SJCRH30 (cell line): Measurements from ENCODE around the gene GNA15. TPM values are rescaled to one million over a fixed set of nuclear protein-coding genes. Genes with fewer than 3 reads are reported as not detected.
"Not testable (repeated sequence)": the region's sequence is repeated elsewhere in the genome, so short reads cannot be mapped to it uniquely, and the experiment has no call there.

ENCODE experiments used
- DNase-seq, 2 experiments: peaks; one replicate each; pipeline ENCODE4 v3.0.0-alpha.2; 2015 to 2020
- H3K27ac ChIP-seq: fragments of 250-450 bp; sonication (Bioruptor Pico); 2 replicates; pipeline ENCODE4 v1.5.1; 2020; ENCODE audit warnings: mild to moderate bottlenecking, moderate library complexity
- H3K27me3 ChIP-seq: fragments of 250-450 bp; sonication (Bioruptor Pico); 2 replicates; pipeline ENCODE4 v1.5.1; 2020; ENCODE audit warnings: mild to moderate bottlenecking, moderate library complexity
- H3K36me3 ChIP-seq: fragments of 250-450 bp; sonication (Bioruptor Pico); 2 replicates; pipeline ENCODE4 v1.5.1; 2020; ENCODE audit warnings: mild to moderate bottlenecking, moderate library complexity
- H3K4me1 ChIP-seq: fragments of 250-450 bp; sonication (Bioruptor Pico); 2 replicates; pipeline ENCODE4 v1.5.1; 2020; ENCODE audit warnings: mild to moderate bottlenecking, moderate library complexity
- H3K4me3 ChIP-seq: fragments of 250-450 bp; sonication (Bioruptor Pico); 2 replicates; pipeline ENCODE4 v1.5.1; 2020; ENCODE audit warnings: mild to moderate bottlenecking, moderate library complexity
- H3K9me3 ChIP-seq: fragments of 250-450 bp; sonication (Bioruptor Pico); replicated peaks from 2 replicates; pipeline ENCODE4 v1.5.1; 2020; ENCODE audit warnings: mild to moderate bottlenecking, moderate library complexity
- total RNA-seq: library from RNA; depleted of rRNA; stranded (reverse); fragments of >200 nt; shearing (Covaris generic); gene quantifications from 2 replicates; pipeline ENCODE4 v1.2.3, GENCODE V29; 2014

The GNA15 gene
- total RNA-seq, 1 experiment from 2014 or later: 0.59 TPM

DNA sequence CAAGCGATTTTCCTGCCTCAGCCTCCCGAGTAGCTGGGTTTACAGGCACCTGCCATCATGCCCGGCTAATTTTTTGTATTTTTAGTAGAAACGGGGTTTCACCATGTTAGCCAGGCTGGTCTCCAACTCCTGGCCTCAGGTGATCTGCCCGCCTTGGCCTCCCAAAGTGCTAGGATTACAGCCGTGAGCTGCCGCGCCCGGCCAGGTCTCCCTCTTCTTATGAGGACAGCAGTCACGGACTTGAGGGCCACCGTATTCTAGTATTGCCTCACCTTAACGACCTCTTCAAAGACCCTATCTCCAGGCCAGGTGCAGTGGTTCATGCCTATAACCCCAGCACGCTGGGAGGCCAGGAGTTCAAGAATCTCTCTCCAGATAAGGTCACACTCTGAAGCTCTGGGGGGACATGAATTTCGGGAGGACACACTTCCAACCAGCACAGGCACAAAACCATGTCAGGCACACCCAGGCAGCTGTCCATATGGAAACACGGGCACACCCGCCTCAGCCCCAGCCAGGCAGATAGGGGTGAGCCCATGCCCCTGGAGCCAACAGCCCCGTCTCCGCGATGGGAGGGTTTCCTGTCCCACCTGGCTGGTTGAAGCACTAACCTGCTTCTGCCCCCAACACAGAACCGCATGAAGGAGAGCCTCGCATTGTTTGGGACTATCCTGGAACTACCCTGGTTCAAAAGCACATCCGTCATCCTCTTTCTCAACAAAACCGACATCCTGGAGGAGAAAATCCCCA lies 21.4 kb downstream of the GNA15 start:
- Histone ChIP-seq H3K36me3 (no peaks in the 10 kb centered on the region), H3K27me3 (no peaks in the 10 kb centered on the region), H3K27ac (no peak overlapping the region), H3K9me3 (no peaks in the 10 kb centered on the region), H3K4me1 (peaks cover 9% of the 10 kb centered on the region; the same call in 1 of the 2 replicates), H3K4me3 (no peak overlapping the region)
- no peak for DNase-seq

DNA sequence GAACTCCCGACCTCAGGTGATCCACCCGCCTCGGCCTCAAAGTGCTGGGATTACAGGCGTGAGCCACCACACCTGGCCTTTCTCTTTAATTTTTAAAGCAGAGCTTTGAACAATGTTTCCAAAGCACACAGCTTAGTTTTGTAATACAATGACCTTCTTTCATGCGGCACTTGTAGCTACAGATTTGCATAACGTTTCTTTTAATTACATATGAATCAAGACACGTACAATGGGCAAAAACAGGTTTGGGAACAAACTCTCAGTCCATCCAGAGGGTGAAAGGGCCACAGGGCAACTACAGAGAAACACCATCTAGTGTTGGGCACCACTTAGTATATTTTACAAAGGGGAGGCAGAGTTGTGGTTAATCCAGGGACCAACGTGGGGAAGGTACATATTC lies 23.7 kb downstream of the GNA15 start:
- H3K4me1 ChIP-seq: peaks cover 18% of the 10 kb centered on the region
- no peak overlapping the region for H3K4me3 ChIP-seq
- no peak for DNase-seq
- H3K27me3 ChIP-seq: no peaks in the 10 kb centered on the region
- H3K27ac ChIP-seq: no peak overlapping the region
- H3K36me3 ChIP-seq: no peaks in the 10 kb centered on the region
- no peaks in the 10 kb centered on the region for H3K9me3 ChIP-seq

- Histone ChIP-seq H3K27ac (no peak overlapping the region), H3K36me3 (no peaks in the 10 kb centered on the region), H3K9me3 (no peaks in the 10 kb centered on the region), H3K4me3 (no peak overlapping the region), H3K4me1 (peaks cover 16% of the 10 kb centered on the region), H3K27me3 (no peaks in the 10 kb centered on the region)
- DNase-seq: no peak
Measured at GRCh38 chr19:3160219-3160618, 24.4 kb downstream of the GNA15 start.

GRCh38 chr19:3161453-3161852 lies 25.6 kb downstream of the GNA15 start:
- no peaks in the 10 kb centered on the region for H3K9me3 ChIP-seq
- DNase-seq: no peak
- no peak overlapping the region for H3K4me3 ChIP-seq
- peaks cover 13% of the 10 kb centered on the region for H3K4me1 ChIP-seq
- no peaks in the 10 kb centered on the region for H3K36me3 ChIP-seq
- H3K27ac ChIP-seq: no peak overlapping the region
- H3K27me3 ChIP-seq: no peaks in the 10 kb centered on the region

DNA sequence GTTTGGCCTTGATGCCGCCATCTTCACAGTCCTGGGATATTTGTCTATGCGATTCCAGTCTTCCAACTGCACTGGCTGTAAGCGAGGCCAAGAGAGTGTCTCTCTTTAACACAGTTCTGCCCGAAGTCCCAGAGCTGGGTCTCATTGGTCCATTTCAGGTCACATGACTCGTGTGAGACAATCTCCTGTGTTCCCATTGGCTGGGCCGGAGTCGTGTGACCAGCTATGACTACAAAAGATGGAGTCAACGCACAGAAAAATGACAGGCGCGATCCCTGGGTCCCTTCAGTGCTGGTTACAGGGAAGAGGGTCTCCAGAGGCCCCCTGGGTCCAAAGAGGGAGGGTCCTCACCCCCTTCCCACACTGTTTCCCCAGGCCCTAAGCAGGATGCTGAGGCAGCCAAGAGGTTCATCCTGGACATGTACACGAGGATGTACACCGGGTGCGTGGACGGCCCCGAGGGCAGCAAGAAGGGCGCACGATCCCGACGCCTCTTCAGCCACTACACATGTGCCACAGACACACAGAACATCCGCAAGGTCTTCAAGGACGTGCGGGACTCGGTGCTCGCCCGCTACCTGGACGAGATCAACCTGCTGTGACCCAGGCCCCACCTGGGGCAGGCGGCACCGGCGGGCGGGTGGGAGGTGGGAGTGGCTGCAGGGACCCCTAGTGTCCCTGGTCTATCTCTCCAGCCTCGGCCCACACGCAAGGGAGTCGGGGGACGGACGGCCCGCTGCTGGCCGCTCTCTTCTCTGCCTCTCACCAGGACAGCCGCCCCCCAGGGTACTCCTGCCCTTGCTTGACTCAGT lies 26.8 kb downstream of the GNA15 start:
- Histone ChIP-seq H3K9me3 (no peaks in the 10 kb centered on the region), H3K36me3 (no peaks in the 10 kb centered on the region), H3K27ac (no peak overlapping the region), H3K4me1 (peaks cover 13% of the 10 kb centered on the region), H3K4me3 (no peak overlapping the region), H3K27me3 (no peaks in the 10 kb centered on the region)
- peak in 1 of 2 experiments; percentile 60 for DNase-seq

GRCh38 chr19:3163230-3163886 lies 27.5 kb downstream of the GNA15 start:
- no peak overlapping the region for H3K27ac ChIP-seq
- no peaks in the 10 kb centered on the region for H3K9me3 ChIP-seq
- H3K36me3 ChIP-seq: no peaks in the 10 kb centered on the region
- peak; percentile 76 to 87 for DNase-seq
- H3K27me3 ChIP-seq: no peaks in the 10 kb centered on the region
- no peak overlapping the region for H3K4me3 ChIP-seq
- H3K4me1 ChIP-seq: peaks cover 13% of the 10 kb centered on the region

DNA sequence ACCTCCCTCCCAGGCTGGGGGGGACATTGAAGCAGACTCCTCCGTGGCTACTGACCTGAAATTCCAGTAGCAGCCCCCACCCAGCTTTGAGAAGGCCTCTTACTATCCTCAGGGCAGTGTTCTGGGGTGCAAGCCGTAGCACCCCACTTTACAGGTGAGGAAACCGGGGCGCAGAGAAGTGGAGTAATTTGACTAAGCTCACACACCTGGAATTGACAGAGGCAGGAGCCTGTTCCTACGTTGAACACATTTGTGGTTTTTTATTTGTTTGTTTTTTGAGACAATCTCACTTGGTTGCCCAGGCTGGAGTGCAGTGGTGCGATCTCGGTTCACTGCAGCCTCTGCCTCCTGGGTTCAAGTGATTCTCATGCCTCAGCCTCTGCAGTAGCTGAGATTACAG lies 28.1 kb downstream of the GNA15 start:
- H3K27ac ChIP-seq: no peak overlapping the region; the same call in 1 of the 2 replicates
- DNase-seq: no peak

GRCh38 chr19:3167533-3168272 lies 31.9 kb downstream of the GNA15 start:
- H3K27ac ChIP-seq: no peak overlapping the region
- H3K9me3 ChIP-seq: no peaks in the 10 kb centered on the region
- DNase-seq: no peak
- H3K27me3 ChIP-seq: no peaks in the 10 kb centered on the region
- no peaks in the 10 kb centered on the region for H3K36me3 ChIP-seq
- H3K4me1 ChIP-seq: peaks cover 13% of the 10 kb centered on the region
- no peak overlapping the region for H3K4me3 ChIP-seq

More for the DNA sequence above, 28.1 kb downstream of the GNA15 start:
- peaks cover 13% of the 10 kb centered on the region for H3K4me1 ChIP-seq
- no peak overlapping the region for H3K4me3 ChIP-seq
- H3K9me3 ChIP-seq: no peaks in the 10 kb centered on the region
- no peaks in the 10 kb centered on the region for H3K27me3 ChIP-seq
- no peaks in the 10 kb centered on the region for H3K36me3 ChIP-seq

DNA sequence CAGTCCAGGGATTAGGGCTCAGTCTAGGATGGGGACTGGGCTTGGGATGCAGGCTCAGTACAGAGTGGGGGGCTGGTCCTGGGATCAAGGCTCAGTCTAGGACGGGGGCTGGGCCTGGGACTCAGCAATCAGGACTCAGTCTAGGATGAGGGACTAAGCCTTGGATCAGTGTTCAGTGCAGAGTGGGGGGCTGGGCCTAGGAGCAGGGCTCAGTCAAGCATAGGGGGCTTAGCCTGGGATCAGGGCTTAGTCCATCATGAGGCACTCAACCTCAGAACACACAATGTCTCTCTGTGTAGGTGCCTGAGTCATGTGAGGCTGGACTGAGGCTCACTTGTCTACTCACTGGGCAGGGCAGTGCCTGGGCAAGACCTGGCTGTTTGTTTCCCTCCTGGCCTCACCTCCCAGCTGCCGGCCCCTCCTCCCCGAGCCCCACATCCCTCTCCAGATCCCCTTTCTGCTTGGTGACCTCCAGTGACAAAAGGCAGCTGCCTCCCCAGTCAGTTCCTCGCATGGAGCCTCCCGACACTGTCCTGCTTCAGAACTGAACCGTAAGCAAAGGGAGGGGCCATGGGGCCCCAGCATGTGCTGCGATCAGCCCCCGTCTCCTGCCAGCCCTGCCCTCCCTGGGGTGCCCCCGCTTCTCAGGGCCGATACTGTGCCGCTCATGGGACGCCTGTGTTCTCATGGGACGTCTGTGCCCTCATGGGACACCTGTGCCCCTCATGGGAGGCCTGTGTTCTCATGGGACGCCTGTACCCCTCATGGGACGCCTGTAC lies 36.2 kb downstream of the GNA15 start:
- no peak for DNase-seq
- no peak overlapping the region for H3K27ac ChIP-seq

GRCh38 chr19:3172673-3173000 lies 36.8 kb downstream of the GNA15 start:
- not testable (repeated sequence) for H3K4me3 ChIP-seq, DNase-seq, H3K36me3 ChIP-seq, H3K27me3 ChIP-seq, H3K4me1 ChIP-seq, H3K9me3 ChIP-seq, H3K27ac ChIP-seq

More for the DNA sequence above, 36.2 kb downstream of the GNA15 start:
- H3K4me3 ChIP-seq: no peak overlapping the region
- no peaks in the 10 kb centered on the region for H3K36me3 ChIP-seq
- no peaks in the 10 kb centered on the region for H3K4me1 ChIP-seq
- H3K9me3 ChIP-seq: no peaks in the 10 kb centered on the region
- H3K27me3 ChIP-seq: no peaks in the 10 kb centered on the region

GRCh38 chr19:3175781-3176714 lies 40.2 kb downstream of the GNA15 start:
- H3K9me3 ChIP-seq: no peaks in the 10 kb centered on the region
- H3K4me3 ChIP-seq: no peak overlapping the region
- H3K36me3 ChIP-seq: no peaks in the 10 kb centered on the region
- H3K27me3 ChIP-seq: no peaks in the 10 kb centered on the region
- H3K27ac ChIP-seq: no peak overlapping the region
- H3K4me1 ChIP-seq: no peaks in the 10 kb centered on the region
- DNase-seq: no peak

- H3K4me3 ChIP-seq: no peak overlapping the region
- DNase-seq: no peak
- H3K36me3 ChIP-seq: no peaks in the 10 kb centered on the region
- H3K4me1 ChIP-seq: no peaks in the 10 kb centered on the region
- H3K27me3 ChIP-seq: no peaks in the 10 kb centered on the region
- no peaks in the 10 kb centered on the region for H3K9me3 ChIP-seq
- H3K27ac ChIP-seq: no peak overlapping the region
Measured at GRCh38 chr19:3176715-3177501, 41.1 kb downstream of the GNA15 start.
